CD4-positive, alpha-beta T cell (primary cell): ENCODE measurements around the gene VMO1. TPM values are rescaled to one million over a fixed set of nuclear protein-coding genes. Genes with fewer than 3 reads are reported as not detected.

Source experiments
- ATAC-seq: fragments of 200-7000 bp; cut with Tn5 transposase; one replicate; pipeline ENCODE4 v1.10.0; 2022; ENCODE audit warnings: mild to moderate bottlenecking; ENCODE audit not compliant: poor library complexity
- CTCF ChIA-PET: fragments of 350-600 bp; sonication (Branson Sonifier 250); formaldehyde crosslinking; loops from one replicate; lab custom pipeline; 2021; ENCODE audit warnings: antibody characterized with exemption, inconsistent platforms; lab: Charles Lee
- POLR2A ChIA-PET: fragments of 350-600 bp; sonication (Branson Sonifier 250); formaldehyde crosslinking; loops from one replicate; lab custom pipeline; 2021; ENCODE audit warnings: antibody characterized with exemption, inconsistent platforms; lab: Charles Lee
- DNase-seq, 14 experiments: peaks; one replicate each; pipeline ENCODE4 v3.0.0-alpha.2; 2013 to 2020; ENCODE audit warnings: mixed read lengths in 2 of 14
- H3K27ac ChIP-seq, 2 donors: one replicate each; pipeline versions ENCODE4 v1.5.1 to v1.7.0; 2013; ENCODE audit warnings: low read length in 2 of 2, low read depth in 1 of 2, mild to moderate bottlenecking in 1 of 2
- H3K27me3 ChIP-seq, 2 experiments: 1 replicate in 1 of 2; 2 replicates in 1 of 2; pipeline versions ENCODE4 v1.6.1 to v1.7.0; 2013; ENCODE audit warnings: low read length in 2 of 2, control low read depth in 1 of 2, mild to moderate bottlenecking in 1 of 2, moderate library complexity in 1 of 2; ENCODE audit not compliant: insufficient read depth in 2 of 2, control insufficient read depth in 1 of 2
- H3K36me3 ChIP-seq: one replicate; pipeline ENCODE4 v1.6.1; 2013; ENCODE audit warnings: low read length, control low read depth; ENCODE audit not compliant: insufficient read depth
- H3K4me1 ChIP-seq: one replicate; pipeline ENCODE4 v1.6.1; 2013; ENCODE audit warnings: low read length, control low read depth; ENCODE audit not compliant: insufficient read depth
- H3K4me3 ChIP-seq: one replicate; pipeline ENCODE4 v1.5.1; 2013; ENCODE audit warnings: mild to moderate bottlenecking, low read length, moderate library complexity
- H3K9me3 ChIP-seq, 2 experiments: 1 replicate in 1 of 2; 2 replicates in 1 of 2; pipeline versions ENCODE4 v1.6.1 to v1.7.0; 2013; ENCODE audit warnings: low read length in 2 of 2, mild to moderate bottlenecking in 2 of 2, control low read depth in 1 of 2, moderate library complexity in 1 of 2; ENCODE audit not compliant: control insufficient read depth in 1 of 2, insufficient read depth in 1 of 2
- H3K27ac Mint-ChIP-seq: one replicate; pipeline ENCODE4 v1.8.0; 2020; ENCODE audit warnings: mixed read lengths
- H3K27me3 Mint-ChIP-seq: one replicate; pipeline ENCODE4 v1.8.0; 2021; ENCODE audit warnings: mixed read lengths
- H3K36me3 Mint-ChIP-seq: one replicate; pipeline ENCODE4 v1.8.0; 2021; ENCODE audit warnings: low read depth, mixed read lengths
- H3K4me1 Mint-ChIP-seq: one replicate; pipeline ENCODE4 v1.8.0; 2021; ENCODE audit warnings: low read depth, mixed read lengths
- H3K4me3 Mint-ChIP-seq: one replicate; pipeline ENCODE4 v1.8.0; 2020; ENCODE audit warnings: mild to moderate bottlenecking, mixed read lengths
- H3K9me3 Mint-ChIP-seq: one replicate; pipeline ENCODE4 v1.8.0; 2020; ENCODE audit warnings: mixed read lengths
- CTCF ChIP-seq: fragments of 200-600 bp; IDR thresholded peaks from one replicate; pipeline ENCODE4 v1.8.0; 2022; ENCODE audit warnings: antibody characterized with exemption, mild to moderate bottlenecking
- intact Hi-C, 2 experiments: fragments of 100-400 bp; cut with DNase I in 1 of 2; cut with micrococcal nuclease in 1 of 2; formaldehyde crosslinking; loops; one replicate each; pipeline versions ENCODE4 v1.15.1 to v1.9.0; 2023 to 2025; cut with DNase I, micrococcal nuclease
- total RNA-seq, 174 experiments: library from RNA in 2 of 174; stranded (reverse) in 2 of 174; gene quantifications; one replicate each; pipeline ENCODE4 v1.2.3 and lab custom pipeline; 2021 to 2026

The VMO1 gene
- total RNA-seq, 2 experiments from 2014 or later: not detected

GRCh38 chr17:4740584-4740983 is 45.6 kb downstream of the VMO1 start:
- DNase-seq (no peak), ATAC-seq (no peak)
- H3K4me1 ChIP-seq: peaks cover 32% of the 10 kb centered on the region
- TF ChIP-seq CTCF: no peak
- no peaks in the 10 kb centered on the region for H3K9me3 Mint-ChIP-seq
- no peak overlapping the region for H3K27ac ChIP-seq
- peaks cover 3% of the 10 kb centered on the region for H3K36me3 Mint-ChIP-seq
- intact Hi-C loops: no loop called here
- H3K27me3 ChIP-seq: peaks cover 6 to 22% of the 10 kb centered on the region in 2 experiments
- peaks cover 23% of the 10 kb centered on the region for H3K4me1 Mint-ChIP-seq
- no peaks in the 10 kb centered on the region for H3K36me3 ChIP-seq
- H3K27me3 Mint-ChIP-seq: peaks cover 31% of the 10 kb centered on the region
- ChIA-PET CTCF (interaction anchor here (1.0 kb wide), 1 partner anchor 31 kb away, joined by 3 read pairs; no protein-coding TSS in a partner anchor), POLR2A (interaction anchor here (1.7 kb wide), 1 partner anchor 9 kb away, joined by 4 read pairs; no protein-coding TSS in a partner anchor)
- H3K9me3 ChIP-seq: peaks cover 0 to 5% of the 10 kb centered on the region in 2 experiments
- peak overlapping the region; percentile 73 for H3K27ac Mint-ChIP-seq
- H3K4me3 Mint-ChIP-seq: peak overlapping the region; percentile 88
- no peak overlapping the region for H3K4me3 ChIP-seq

GRCh38 chr17:4740025-4740351 is 46.2 kb downstream of the VMO1 start:
- H3K9me3 Mint-ChIP-seq: no peaks in the 10 kb centered on the region
- H3K9me3 ChIP-seq: peaks cover 0 to 5% of the 10 kb centered on the region in 2 experiments
- peak overlapping the region; percentile 72 for H3K4me3 ChIP-seq
- intact Hi-C loops: no loop called here
- CTCF ChIA-PET: interaction anchor here (1.0 to 1.8 kb wide), 2 partner anchors 30 kb away, joined by 3 to 10 read pairs; partner anchors contain the start of gene ARRB2
- no peak for TF ChIP-seq CTCF
- H3K36me3 Mint-ChIP-seq: peaks cover 3% of the 10 kb centered on the region
- peaks cover 29% of the 10 kb centered on the region for H3K4me1 ChIP-seq
- H3K36me3 ChIP-seq: no peaks in the 10 kb centered on the region
- peak overlapping the region; percentile 73 for H3K27ac Mint-ChIP-seq
- H3K27me3 Mint-ChIP-seq: peaks cover 26% of the 10 kb centered on the region
- no peak for DNase-seq
- ATAC-seq: no peak
- H3K4me3 Mint-ChIP-seq: peak overlapping the region; percentile 88
- H3K27me3 ChIP-seq: peaks cover 6 to 22% of the 10 kb centered on the region in 2 experiments
- peaks cover 23% of the 10 kb centered on the region for H3K4me1 Mint-ChIP-seq
- POLR2A ChIA-PET: interaction anchor here (0.7 to 1.7 kb wide), 4 partner anchors 8 to 56 kb away, joined by 3 to 4 read pairs (median 4); partner anchors contain the start of gene PSMB6
- H3K27ac ChIP-seq: no peak overlapping the region

GRCh38 chr17:4739122-4740024 is 46.8 kb downstream of the VMO1 start, which contains the start of the genes CXCL16 and ZMYND15:
Gene CXCL16, minus strand, starts transcription at chr17:4739928. Its CDS starts 589 bp downstream, at chr17:4739339.
Gene ZMYND15, plus strand, starts transcription at chr17:4739833. Its CDS starts 716 bp downstream, at chr17:4740549.
- ChIA-PET POLR2A (interaction anchor here (0.7 to 1.5 kb wide), 10 partner anchors 9 to 228 kb away, joined by 3 to 6 read pairs (median 3); partner anchors contain the start of genes ARRB2, C17orf107 and PSMB6), CTCF (interaction anchor here (1.7 to 1.8 kb wide), 2 partner anchors 29 to 51 kb away, joined by 6 to 10 read pairs; partner anchors contain the start of gene ARRB2)
- peaks cover 0 to 5% of the 10 kb centered on the region in 2 experiments for H3K9me3 ChIP-seq
- peak; percentile 70 for ATAC-seq
- TF ChIP-seq CTCF: no peak
- Mint-ChIP-seq H3K4me1 (peaks cover 23% of the 10 kb centered on the region), H3K27ac (peak within 1 kb of the TSS; percentile 89), H3K36me3 (peaks cover 3% of the 10 kb centered on the region), H3K9me3 (no peaks in the 10 kb centered on the region), H3K4me3 (peak within 1 kb of the TSS; percentile 97), H3K27me3 (peaks cover 25% of the 10 kb centered on the region)
- peak in 13 of 14 experiments; percentile 40 to 89 (median 59) for DNase-seq
- H3K27me3 ChIP-seq: peaks cover 6 to 20% of the 10 kb centered on the region in 2 experiments
- H3K4me3 ChIP-seq: peak within 1 kb of the TSS; percentile 72
- intact Hi-C loops: loop anchor here in 1 of 2 experiments (5.0 kb wide), 1 partner anchor 37 kb away; the partner anchor contains the start of gene PELP1
- H3K27ac ChIP-seq: no peak within 1 kb of the TSS
- no peaks in the 10 kb centered on the region for H3K36me3 ChIP-seq
- peaks cover 24% of the 10 kb centered on the region for H3K4me1 ChIP-seq
